Mesendoderm (in vitro differentiated cells): Measurements from ENCODE around the gene PLSCR5.

Source experiments
- DNase-seq: peaks from one replicate; pipeline ENCODE4 v3.0.0; 2013
- H2AK5ac ChIP-seq: 2 replicates; pipeline ENCODE4 v1.6.1; 2013; ENCODE audit warnings: low read length, inconsistent platforms
- H2BK120ac ChIP-seq: 2 replicates; pipeline ENCODE4 v1.6.1; 2013; ENCODE audit warnings: low read depth, mild to moderate bottlenecking, low read length, moderate library complexity, mixed read lengths
- H2BK15ac ChIP-seq: replicated peaks from 2 replicates; pipeline ENCODE4 v1.6.1; 2013; ENCODE audit warnings: low read depth, mild to moderate bottlenecking, moderate library complexity
- H2BK5ac ChIP-seq: 2 replicates; pipeline ENCODE4 v1.6.1; 2013; ENCODE audit warnings: low read length, inconsistent platforms
- H3K18ac ChIP-seq: 2 replicates; pipeline ENCODE4 v1.6.1; 2013; ENCODE audit warnings: mild to moderate bottlenecking, low read length, mixed read lengths
- H3K23ac ChIP-seq: one replicate; pipeline ENCODE4 v1.6.1; 2013; ENCODE audit warnings: low read length
- H3K27ac ChIP-seq: 2 replicates; pipeline ENCODE4 v1.5.1; 2013; ENCODE audit warnings: low read depth, mild to moderate bottlenecking, inconsistent platforms, low read length, moderate library complexity
- H3K27me3 ChIP-seq: 2 replicates; pipeline ENCODE4 v1.6.1; 2013; ENCODE audit warnings: low read length, control low read depth, mild to moderate bottlenecking, inconsistent platforms; ENCODE audit not compliant: insufficient read depth, poor library complexity
- H3K36me3 ChIP-seq: 2 replicates; pipeline ENCODE4 v1.6.1; 2013; ENCODE audit warnings: low read length, inconsistent platforms; ENCODE audit not compliant: control insufficient read depth, insufficient read depth
- H3K4ac ChIP-seq: one replicate; pipeline ENCODE4 v1.6.1; 2013; ENCODE audit warnings: low read depth, mild to moderate bottlenecking, low read length, moderate library complexity
- H3K4me1 ChIP-seq: 2 replicates; pipeline ENCODE4 v1.6.1; 2013; ENCODE audit warnings: low read depth, low read length, inconsistent platforms; ENCODE audit not compliant: control insufficient read depth
- H3K4me2 ChIP-seq: 2 replicates; pipeline ENCODE4 v1.6.1; 2013; ENCODE audit warnings: low read length
- H3K4me3 ChIP-seq: 2 replicates; pipeline ENCODE4 v1.5.1; 2013; ENCODE audit warnings: mild to moderate bottlenecking, low read length
- H3K56ac ChIP-seq: one replicate; pipeline ENCODE4 v1.6.1; 2013; ENCODE audit warnings: low read length
- H3K79me1 ChIP-seq: 2 replicates; pipeline ENCODE4 v1.6.1; 2013; ENCODE audit warnings: low read length, inconsistent platforms
- H3K79me2 ChIP-seq: 2 replicates; pipeline ENCODE4 v1.6.1; 2013; ENCODE audit warnings: mild to moderate bottlenecking, low read length; ENCODE audit not compliant: control insufficient read depth, insufficient read depth
- H3K9ac ChIP-seq: 2 replicates; pipeline ENCODE4 v1.6.1; 2013; ENCODE audit warnings: low read length, inconsistent platforms
- H4K5ac ChIP-seq: one replicate; pipeline ENCODE4 v1.6.1; 2013; ENCODE audit warnings: low read length
- H4K8ac ChIP-seq: one replicate; pipeline ENCODE4 v1.6.1; 2013; ENCODE audit warnings: low read depth, mild to moderate bottlenecking, control low read depth, low read length, moderate library complexity
- WGBS: extraction: QIAGEN DNeasy Blood & Tissue Kit; methylation state at CpG from one replicate; pipeline ENCODE4 v1.1.7; 2013; ENCODE audit warnings: low lambda C conversion rate, missing lambda C conversion rate; ENCODE audit not compliant: insufficient coverage; ENCODE audit errors: extremely low coverage; 5-methylcytosine and 5-hydroxymethylcytosine counted together

Gene PLSCR5

GRCh38 chr3:146640361-146640760 is 35.2 kb upstream of the PLSCR5 start:
- DNase-seq: peak; percentile 11
- Histone ChIP-seq H3K79me1 (no peaks in the 10 kb centered on the region), H3K36me3 (no peaks in the 10 kb centered on the region), H4K5ac (no peak overlapping the region), H4K8ac (no peak overlapping the region), H3K4ac (no peak overlapping the region), H2BK120ac (no peak overlapping the region), H2BK15ac (no peak overlapping the region), H3K56ac (no peak overlapping the region), H3K23ac (no peak overlapping the region), H3K9ac (no peak overlapping the region), H3K4me3 (no peak overlapping the region), H3K27ac (no peak overlapping the region), H2AK5ac (no peak overlapping the region), H2BK5ac (no peak overlapping the region), H3K79me2 (no peaks in the 10 kb centered on the region), H3K27me3 (no peaks in the 10 kb centered on the region), H3K18ac (no peak overlapping the region), H3K4me1 (no peaks in the 10 kb centered on the region), H3K4me2 (no peak overlapping the region)
- WGBS: no CpG with 5 or more reads among the region's 1 CpG

GRCh38 chr3:146638718-146639117 is 33.6 kb upstream of the PLSCR5 start:
- Histone ChIP-seq H4K8ac (no peak overlapping the region), H3K23ac (no peak overlapping the region), H3K56ac (no peak overlapping the region), H3K4ac (no peak overlapping the region), H3K18ac (no peak overlapping the region), H3K27me3 (no peaks in the 10 kb centered on the region), H4K5ac (no peak overlapping the region), H3K9ac (no peak overlapping the region), H3K79me2 (no peaks in the 10 kb centered on the region), H2BK120ac (no peak overlapping the region), H3K4me3 (no peak overlapping the region), H3K36me3 (no peaks in the 10 kb centered on the region), H3K4me2 (no peak overlapping the region), H3K4me1 (no peaks in the 10 kb centered on the region), H3K27ac (no peak overlapping the region), H3K79me1 (no peaks in the 10 kb centered on the region), H2BK15ac (no peak overlapping the region), H2AK5ac (no peak overlapping the region), H2BK5ac (no peak overlapping the region)
- DNase-seq: no peak

- Histone ChIP-seq H2BK5ac (no peak overlapping the region), H3K4me2 (no peak overlapping the region), H2BK15ac (no peak overlapping the region), H4K8ac (no peak overlapping the region), H3K4ac (no peak overlapping the region), H2BK120ac (no peak overlapping the region), H4K5ac (no peak overlapping the region), H2AK5ac (no peak overlapping the region), H3K23ac (no peak overlapping the region), H3K79me1 (no peaks in the 10 kb centered on the region), H3K4me3 (no peak overlapping the region), H3K36me3 (no peaks in the 10 kb centered on the region), H3K18ac (no peak overlapping the region), H3K4me1 (no peaks in the 10 kb centered on the region), H3K27ac (no peak overlapping the region), H3K27me3 (no peaks in the 10 kb centered on the region), H3K9ac (no peak overlapping the region), H3K79me2 (no peaks in the 10 kb centered on the region), H3K56ac (no peak overlapping the region)
- peak; percentile 26 for DNase-seq
- WGBS: 100% methylated on average over 1 of the region's 3 CpGs
These were observed 32.7 kb upstream of the PLSCR5 start for GRCh38 chr3:146637871-146638270.

GRCh38 chr3:146636881-146637280 is 31.7 kb upstream of the PLSCR5 start:
- Histone ChIP-seq H3K56ac (no peak overlapping the region), H3K9ac (no peak overlapping the region), H3K79me2 (no peaks in the 10 kb centered on the region), H2AK5ac (no peak overlapping the region), H3K4me3 (no peak overlapping the region), H3K79me1 (no peaks in the 10 kb centered on the region), H3K4me2 (no peak overlapping the region), H3K18ac (no peak overlapping the region), H3K23ac (no peak overlapping the region), H4K5ac (no peak overlapping the region), H3K27me3 (no peaks in the 10 kb centered on the region), H3K4ac (no peak overlapping the region), H3K4me1 (no peaks in the 10 kb centered on the region), H4K8ac (no peak overlapping the region), H2BK15ac (no peak overlapping the region), H2BK5ac (no peak overlapping the region), H2BK120ac (no peak overlapping the region), H3K27ac (no peak overlapping the region), H3K36me3 (no peaks in the 10 kb centered on the region)
- WGBS: no CpG with 5 or more reads among the region's 2 CpGs
- DNase-seq: no peak

- H4K5ac ChIP-seq: no peak overlapping the region
- H3K27me3 ChIP-seq: no peaks in the 10 kb centered on the region
- no peaks in the 10 kb centered on the region for H3K79me1 ChIP-seq
- no peak overlapping the region for H2BK120ac ChIP-seq
- no peak overlapping the region for H3K4me2 ChIP-seq
- no peak for DNase-seq
- H3K23ac ChIP-seq: no peak overlapping the region
- H3K79me2 ChIP-seq: no peaks in the 10 kb centered on the region
- H3K56ac ChIP-seq: no peak overlapping the region
- H3K4ac ChIP-seq: no peak overlapping the region
- no peak overlapping the region for H2BK15ac ChIP-seq
- H3K18ac ChIP-seq: no peak overlapping the region
- no peak overlapping the region for H3K9ac ChIP-seq
- H3K27ac ChIP-seq: no peak overlapping the region
- H2AK5ac ChIP-seq: no peak overlapping the region
- no CpG with 5 or more reads among the region's 3 CpGs for WGBS
- no peaks in the 10 kb centered on the region for H3K4me1 ChIP-seq
- no peak overlapping the region for H2BK5ac ChIP-seq
- no peak overlapping the region for H4K8ac ChIP-seq
- H3K4me3 ChIP-seq: no peak overlapping the region
- H3K36me3 ChIP-seq: no peaks in the 10 kb centered on the region
These were observed 29.2 kb upstream of the PLSCR5 start for GRCh38 chr3:146634346-146634745.

GRCh38 chr3:146628671-146629070 is 23.5 kb upstream of the PLSCR5 start:
- H3K4ac ChIP-seq: no peak overlapping the region
- no peak overlapping the region for H3K27ac ChIP-seq
- no peak overlapping the region for H3K4me3 ChIP-seq
- no peaks in the 10 kb centered on the region for H3K27me3 ChIP-seq
- H2BK120ac ChIP-seq: no peak overlapping the region
- H4K5ac ChIP-seq: no peak overlapping the region
- H3K4me1 ChIP-seq: no peaks in the 10 kb centered on the region
- H3K56ac ChIP-seq: no peak overlapping the region
- no peak overlapping the region for H3K18ac ChIP-seq
- no peak overlapping the region for H3K4me2 ChIP-seq
- no peak for DNase-seq
- no peaks in the 10 kb centered on the region for H3K79me1 ChIP-seq
- no peaks in the 10 kb centered on the region for H3K79me2 ChIP-seq
- no peak overlapping the region for H3K9ac ChIP-seq
- H2BK5ac ChIP-seq: no peak overlapping the region
- H2BK15ac ChIP-seq: no peak overlapping the region
- H4K8ac ChIP-seq: no peak overlapping the region
- no peaks in the 10 kb centered on the region for H3K36me3 ChIP-seq
- H2AK5ac ChIP-seq: no peak overlapping the region
- H3K23ac ChIP-seq: no peak overlapping the region
